ENCODE data around the gene CRTC2.
"Not testable (repeated sequence)": the region's sequence is repeated elsewhere in the genome, so short reads cannot be mapped to it uniquely, and the experiment has no call there.

GRCh38 chr1:153979091-153979490 lies 20.7 kb upstream of the CRTC2 start:
- TF ChIP-seq CTCF (IDR thresholded peaks at IDR 0.05; ENCODE audit: insufficient read depth, low read depth, low read length); EZH2 (IDR thresholded peaks at IDR 0.05; ENCODE audit: insufficient read depth, low read length): not testable (repeated sequence)

Measured in astrocyte (in vitro differentiated cells and primary cell).